Astrocyte (in vitro differentiated cells and primary cell): ENCODE results near the gene GPER1. TPM values are rescaled to one million over a fixed set of nuclear protein-coding genes. Genes with fewer than 3 reads are reported as not detected.
"Not testable (repeated sequence)": the region's sequence is repeated elsewhere in the genome, so short reads cannot be mapped to it uniquely, and the experiment has no call there.

Source experiments
- DNase-seq: peaks from one replicate; pipeline ENCODE4 v3.0.0-alpha.2; 2010; ENCODE audit warnings: low read depth
- FAIRE-seq: peaks from 2 replicates; lab custom pipeline; 2011; peaks lifted over from hg19 to GRCh38; lab: Jason Lieb, UNC
- H2AFZ ChIP-seq: 2 replicates; pipeline ENCODE4 v1.6.0; 2012; ENCODE audit warnings: low read depth, low read length, inconsistent platforms
- H3K27ac ChIP-seq: 2 replicates; pipeline ENCODE4 v1.5.1; 2011; ENCODE audit warnings: low read depth, low read length, inconsistent platforms
- H3K27me3 ChIP-seq: 2 replicates; pipeline ENCODE4 v1.6.0; 2011; ENCODE audit warnings: low read length, inconsistent platforms; ENCODE audit not compliant: insufficient read depth
- H3K36me3 ChIP-seq: 2 replicates; pipeline ENCODE4 v1.5.1; 2011; ENCODE audit warnings: low read length, inconsistent platforms; ENCODE audit not compliant: insufficient read depth
- H3K4me1 ChIP-seq: 2 replicates; pipeline ENCODE4 v1.5.1; 2011; ENCODE audit warnings: low read length, inconsistent platforms; ENCODE audit not compliant: insufficient read depth
- H3K4me2 ChIP-seq: 2 replicates; pipeline ENCODE4 v1.6.0; 2012; ENCODE audit warnings: low read length, inconsistent platforms
- H3K4me3 ChIP-seq: 2 replicates; pipeline ENCODE4 v1.5.1; 2011; ENCODE audit warnings: low read depth, mild to moderate bottlenecking, low read length, inconsistent platforms; ENCODE audit not compliant: insufficient read depth
- H3K79me2 ChIP-seq: 2 replicates; pipeline ENCODE4 v1.6.0; 2012; ENCODE audit warnings: mild to moderate bottlenecking, low read length, inconsistent platforms; ENCODE audit not compliant: insufficient read depth
- H3K9ac ChIP-seq: 2 replicates; pipeline ENCODE4 v1.6.0; 2012; ENCODE audit warnings: mild to moderate bottlenecking, low read length, inconsistent platforms
- H3K9me3 ChIP-seq: 2 replicates; pipeline ENCODE4 v1.5.1; 2012; ENCODE audit warnings: low read depth, mild to moderate bottlenecking, low read length, inconsistent platforms; ENCODE audit not compliant: insufficient read depth
- H4K20me1 ChIP-seq: 2 replicates; pipeline ENCODE4 v1.6.0; 2012; ENCODE audit warnings: low read length, inconsistent platforms; ENCODE audit not compliant: insufficient read depth
- H3K27ac Mint-ChIP-seq: one replicate; pipeline ENCODE4 v1.8.0; 2021; ENCODE audit warnings: mild to moderate bottlenecking, mixed read lengths; ENCODE audit not compliant: unreplicated experiment
- H3K27me3 Mint-ChIP-seq: one replicate; pipeline ENCODE4 v1.8.0; 2021; ENCODE audit warnings: low read depth, mixed read lengths; ENCODE audit not compliant: unreplicated experiment
- H3K36me3 Mint-ChIP-seq: one replicate; pipeline ENCODE4 v1.8.0; 2021; ENCODE audit warnings: low read depth, mixed read lengths; ENCODE audit not compliant: unreplicated experiment
- H3K4me1 Mint-ChIP-seq: one replicate; pipeline ENCODE4 v1.8.0; 2021; ENCODE audit warnings: low read depth, mixed read lengths; ENCODE audit not compliant: unreplicated experiment
- H3K4me3 Mint-ChIP-seq: one replicate; pipeline ENCODE4 v1.8.0; 2021; ENCODE audit warnings: mild to moderate bottlenecking, moderate library complexity, mixed read lengths; ENCODE audit not compliant: unreplicated experiment
- H3K9me3 Mint-ChIP-seq: one replicate; pipeline ENCODE4 v1.8.0; 2021; ENCODE audit warnings: mild to moderate bottlenecking, mixed read lengths; ENCODE audit not compliant: unreplicated experiment
- CTCF ChIP-seq: IDR thresholded peaks from 2 replicates; pipeline ENCODE4 v1.5.1; 2011; ENCODE audit warnings: low read depth, mild to moderate bottlenecking, inconsistent platforms, low read length, moderate library complexity; ENCODE audit not compliant: insufficient read depth
- EZH2 ChIP-seq: IDR thresholded peaks from 2 replicates; pipeline ENCODE4 v1.6.1; 2012; ENCODE audit warnings: mild to moderate bottlenecking, low read length, inconsistent platforms; ENCODE audit not compliant: insufficient read depth
- total RNA-seq: library from RNA; stranded (reverse); gene quantifications from 2 replicates; pipeline ENCODE4 v1.2.1, GENCODE V29; 2021

GPER1 gene
- total RNA-seq, 1 donor from 2014 or later: 17.4 TPM

GRCh38 chr7:1142051-1142635, 54.2 kb downstream of the GPER1 start:
- no peak for FAIRE-seq
- Mint-ChIP-seq H3K27me3 (peaks cover 5% of the 10 kb centered on the region), H3K36me3 (peaks cover 5% of the 10 kb centered on the region), H3K27ac (no peak overlapping the region), H3K9me3 (no peaks in the 10 kb centered on the region), H3K4me3 (no peak overlapping the region), H3K4me1 (peaks cover 1% of the 10 kb centered on the region)
- H3K9ac ChIP-seq: no peak overlapping the region
- no peak overlapping the region for H3K4me3 ChIP-seq
- H3K4me2 ChIP-seq: no peak overlapping the region
- no peaks in the 10 kb centered on the region for H3K27me3 ChIP-seq
- peaks cover 6% of the 10 kb centered on the region for H3K79me2 ChIP-seq
- H3K9me3 ChIP-seq: no peaks in the 10 kb centered on the region
- TF ChIP-seq EZH2: no peak
- no peak for TF ChIP-seq CTCF
- peaks cover 3% of the 10 kb centered on the region for H3K4me1 ChIP-seq
- H3K27ac ChIP-seq: no peak overlapping the region
- peaks cover 1% of the 10 kb centered on the region for H4K20me1 ChIP-seq
- H3K36me3 ChIP-seq: no peaks in the 10 kb centered on the region
- no peak overlapping the region for H2AFZ ChIP-seq
- DNase-seq: no peak

- not testable (repeated sequence) for H3K36me3 Mint-ChIP-seq, H3K79me2 ChIP-seq, H3K36me3 ChIP-seq, H3K4me1 ChIP-seq, H3K9me3 ChIP-seq, H3K4me3 ChIP-seq, H3K9ac ChIP-seq, H3K27me3 ChIP-seq, DNase-seq, H3K4me1 Mint-ChIP-seq, H3K27ac ChIP-seq, H3K4me2 ChIP-seq, H3K4me3 Mint-ChIP-seq, H2AFZ ChIP-seq, H3K27me3 Mint-ChIP-seq, H4K20me1 ChIP-seq, H3K9me3 Mint-ChIP-seq, H3K27ac Mint-ChIP-seq, FAIRE-seq
Measured at GRCh38 chr7:1143031-1143430, 55.1 kb downstream of the GPER1 start.

Other genes starting within 250 kb of the GPER1 start
- 32.1 and 43.0 TPM in 2 replicates for gene GET4, start 211.6 kb upstream of the GPER1 start, total RNA-seq
- 4.7 and 4.8 TPM in 2 replicates for gene ADAP1, start 133.4 kb upstream of the GPER1 start, total RNA-seq
- gene COX19, start 112.6 kb upstream of the GPER1 start, total RNA-seq: 13.4 and 13.8 TPM in 2 replicates
- gene CYP2W1, start 104.9 kb upstream of the GPER1 start, total RNA-seq: not detected in 2 replicates
- gene GPR146, start 43.6 kb upstream of the GPER1 start, total RNA-seq: 1.7 and 3.4 TPM in 2 replicates
- gene ZFAND2A, start 72.1 kb downstream of the GPER1 start, total RNA-seq: 40.1 and 45.5 TPM in 2 replicates
- not detected in 2 replicates for gene UNCX, start 144.8 kb downstream of the GPER1 start, total RNA-seq